ENCODE data around the gene ITIH5.

Gene ITIH5

DNA sequence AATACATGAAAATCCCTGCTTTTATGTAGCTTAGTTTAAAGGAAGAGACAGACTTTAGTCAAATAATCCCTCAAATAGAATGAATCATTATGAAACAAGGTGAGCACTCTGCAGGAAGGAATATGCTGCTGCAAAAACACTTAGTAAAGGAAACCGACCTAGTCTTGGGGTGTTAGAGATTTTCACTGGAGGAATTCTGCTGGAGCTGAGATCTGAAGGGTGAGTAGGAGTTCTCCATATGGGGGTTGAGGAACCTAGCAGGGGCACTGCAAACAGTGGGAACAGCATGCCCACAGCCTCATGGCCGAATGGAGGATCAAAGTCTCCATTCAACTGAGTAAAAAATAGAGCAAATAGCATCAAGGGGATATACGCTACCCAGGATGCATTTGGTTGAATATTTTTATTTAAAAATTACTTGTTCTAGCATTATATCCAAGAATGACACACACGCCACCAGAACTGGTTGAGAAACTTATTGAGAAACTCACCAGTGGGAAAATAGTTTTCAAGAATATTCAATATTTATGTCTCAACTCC is 39.8 kb upstream of the ITIH5 start:
- CTCF ChIA-PET = interaction anchor here (1.1 to 2.0 kb wide), 5 partner anchors 9 to 20 kb away, joined by 3 to 5 read pairs (median 3); no protein-coding TSS in a partner anchor
- POLR2A ChIA-PET = no interaction called here
- DNase-seq (ENCODE audit: extremely low spot score) = no peak
- TF ChIP-seq, protein P1, sequence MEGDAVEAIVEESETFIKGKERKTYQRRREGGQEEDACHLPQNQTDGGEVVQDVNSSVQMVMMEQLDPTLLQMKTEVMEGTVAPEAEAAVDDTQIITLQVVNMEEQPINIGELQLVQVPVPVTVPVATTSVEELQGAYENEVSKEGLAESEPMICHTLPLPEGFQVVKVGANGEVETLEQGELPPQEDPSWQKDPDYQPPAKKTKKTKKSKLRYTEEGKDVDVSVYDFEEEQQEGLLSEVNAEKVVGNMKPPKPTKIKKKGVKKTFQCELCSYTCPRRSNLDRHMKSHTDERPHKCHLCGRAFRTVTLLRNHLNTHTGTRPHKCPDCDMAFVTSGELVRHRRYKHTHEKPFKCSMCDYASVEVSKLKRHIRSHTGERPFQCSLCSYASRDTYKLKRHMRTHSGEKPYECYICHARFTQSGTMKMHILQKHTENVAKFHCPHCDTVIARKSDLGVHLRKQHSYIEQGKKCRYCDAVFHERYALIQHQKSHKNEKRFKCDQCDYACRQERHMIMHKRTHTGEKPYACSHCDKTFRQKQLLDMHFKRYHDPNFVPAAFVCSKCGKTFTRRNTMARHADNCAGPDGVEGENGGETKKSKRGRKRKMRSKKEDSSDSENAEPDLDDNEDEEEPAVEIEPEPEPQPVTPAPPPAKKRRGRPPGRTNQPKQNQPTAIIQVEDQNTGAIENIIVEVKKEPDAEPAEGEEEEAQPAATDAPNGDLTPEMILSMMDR (IDR thresholded peaks at IDR 0.05; ENCODE audit: control extremely low read depth, extremely low read depth, low read depth, missing control alignments) = no peak

DNA sequence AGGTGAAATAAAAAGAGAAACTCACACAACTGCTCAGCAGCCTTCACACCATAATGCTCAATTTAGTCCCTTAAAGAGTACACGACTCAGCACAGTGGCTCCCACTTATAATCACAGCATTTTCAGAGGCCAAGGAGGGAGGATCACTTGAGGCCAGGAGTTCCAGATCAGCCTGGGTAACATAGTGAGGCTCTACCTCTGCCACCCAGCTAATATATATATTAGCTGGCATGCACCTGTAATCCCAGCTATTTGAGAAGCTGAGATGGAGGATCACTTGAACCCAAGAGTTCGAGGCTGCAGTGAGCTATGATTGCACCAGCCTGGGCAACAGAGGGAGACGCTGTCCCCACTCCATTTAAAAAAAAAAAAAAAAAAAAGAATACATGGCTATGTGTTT is 38.6 kb upstream of the ITIH5 start:
- ChIA-PET CTCF (interaction anchor here (1.3 to 2.0 kb wide), 3 partner anchors 10 to 19 kb away, joined by 3 to 5 read pairs (median 3); no protein-coding TSS in a partner anchor), POLR2A (no interaction called here)
- TF ChIP-seq, protein P1 (IDR thresholded peaks at IDR 0.05; ENCODE audit: control extremely low read depth, extremely low read depth, low read depth, missing control alignments) = no peak
- DNase-seq (ENCODE audit: extremely low spot score) = no peak

DNA sequence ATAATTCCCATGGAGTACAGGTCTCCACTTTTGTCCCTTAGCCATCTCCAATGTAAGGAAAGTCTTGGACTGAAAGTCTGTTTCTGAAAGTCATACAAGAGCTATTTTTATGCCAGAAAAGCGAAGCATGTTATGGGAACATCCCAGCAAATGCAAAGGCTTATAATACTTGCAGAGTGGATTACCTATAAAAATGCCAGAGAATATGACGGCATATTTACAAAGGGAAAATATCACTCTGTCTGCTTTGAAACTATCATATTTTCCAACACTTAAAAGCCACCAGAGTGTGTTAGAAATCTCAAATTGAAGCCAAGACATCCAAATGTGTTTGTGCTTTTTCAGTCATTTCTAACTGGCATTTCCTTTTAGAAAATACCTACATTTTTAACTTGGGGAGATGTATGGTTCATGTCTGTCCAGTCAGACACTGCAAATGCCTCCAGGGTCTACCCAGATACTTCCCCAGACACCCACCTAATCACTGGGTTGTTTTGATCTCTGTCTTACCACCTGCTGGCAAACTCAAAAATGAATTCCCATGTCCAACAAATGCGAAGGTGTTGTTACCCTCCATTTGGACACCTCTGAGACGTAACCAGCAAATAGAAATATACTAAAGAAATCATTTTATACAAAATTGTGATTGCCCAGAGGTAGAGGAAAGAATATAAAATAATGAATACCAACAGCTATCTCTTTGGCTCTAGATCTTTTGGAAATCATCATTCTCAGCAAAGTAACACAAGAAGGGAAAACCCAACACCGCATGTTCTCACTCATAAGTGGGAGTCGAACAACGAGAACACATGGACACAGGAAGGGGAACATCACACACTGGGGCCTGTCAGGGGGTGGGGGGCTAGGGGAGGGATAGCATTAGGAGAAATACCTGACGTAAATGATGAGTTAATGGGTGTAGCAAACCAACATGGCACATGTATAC is 37.6 kb upstream of the ITIH5 start:
- CTCF ChIA-PET = no interaction called here
- TF ChIP-seq, protein P1 (IDR thresholded peaks at IDR 0.05; ENCODE audit: control extremely low read depth, extremely low read depth, low read depth, missing control alignments) = no peak
- no peak for DNase-seq (ENCODE audit: extremely low spot score)
- POLR2A ChIA-PET = no interaction called here

DNA sequence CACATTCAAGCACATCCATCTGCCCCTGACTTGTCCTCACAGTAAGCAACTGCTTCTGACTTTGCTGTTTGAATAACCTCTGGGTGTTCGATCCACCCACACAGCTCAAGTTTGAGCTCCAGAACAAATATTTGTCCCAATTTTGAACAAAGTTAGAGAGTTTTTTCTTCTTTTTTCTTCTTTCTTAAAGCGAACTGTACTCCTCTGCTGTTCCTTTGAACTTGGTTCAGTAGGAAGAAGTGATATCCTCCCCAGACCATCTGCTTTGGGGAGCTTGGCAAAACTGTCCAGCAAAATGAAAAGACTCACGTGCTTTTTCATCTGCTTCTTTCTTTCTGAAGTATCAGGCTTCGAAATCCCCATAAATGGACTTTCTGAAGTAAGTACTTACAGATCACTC is 36.4 kb upstream of the ITIH5 start, which contains the start of gene ITIH2:
TSS of gene ITIH2 (plus strand) at position 177 of the 400 bp plus-strand sequence. CDS start at position 296, 119 bp downstream.
- CTCF ChIA-PET = interaction anchor here (1.2 kb wide), 1 partner anchor 16 kb away, joined by 3 read pairs; no protein-coding TSS in a partner anchor
- DNase-seq (ENCODE audit: extremely low spot score) = no peak
- POLR2A ChIA-PET = no interaction called here
- TF ChIP-seq, protein P1 (IDR thresholded peaks at IDR 0.05; ENCODE audit: control extremely low read depth, extremely low read depth, low read depth, missing control alignments) = no peak

DNA sequence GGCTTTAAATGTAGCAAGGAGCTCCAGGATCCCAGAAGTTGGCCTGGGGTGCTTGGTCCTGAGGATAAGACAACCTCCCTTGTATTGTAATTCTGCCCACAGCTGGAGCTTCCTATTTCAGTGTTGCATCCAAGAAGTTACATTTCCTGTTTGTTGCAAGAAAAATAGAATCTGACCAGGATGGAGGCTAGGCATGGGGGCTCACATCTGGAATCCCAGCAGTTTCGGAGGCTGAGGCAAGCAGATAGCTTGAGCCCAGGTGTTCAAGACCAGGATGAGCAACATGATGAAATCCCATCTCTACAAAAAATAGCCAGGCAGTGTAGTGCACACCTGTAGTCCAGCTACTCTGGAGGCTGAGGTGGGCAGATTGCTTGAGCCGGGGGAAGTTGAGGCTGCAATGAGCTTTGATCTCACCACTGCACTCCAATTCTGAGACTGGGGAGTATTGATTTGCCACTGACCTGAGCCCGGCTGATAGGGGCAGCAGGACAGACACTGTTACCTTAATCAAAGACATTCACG is 35.6 kb upstream of the ITIH5 start:
- TF ChIP-seq, protein P1 (IDR thresholded peaks at IDR 0.05; ENCODE audit: control extremely low read depth, extremely low read depth, low read depth, missing control alignments) = no peak
- DNase-seq (ENCODE audit: extremely low spot score) = no peak
- ChIA-PET CTCF (interaction anchor here (1.2 kb wide), 1 partner anchor 16 kb away, joined by 3 read pairs; no protein-coding TSS in a partner anchor), POLR2A (no interaction called here)

DNA sequence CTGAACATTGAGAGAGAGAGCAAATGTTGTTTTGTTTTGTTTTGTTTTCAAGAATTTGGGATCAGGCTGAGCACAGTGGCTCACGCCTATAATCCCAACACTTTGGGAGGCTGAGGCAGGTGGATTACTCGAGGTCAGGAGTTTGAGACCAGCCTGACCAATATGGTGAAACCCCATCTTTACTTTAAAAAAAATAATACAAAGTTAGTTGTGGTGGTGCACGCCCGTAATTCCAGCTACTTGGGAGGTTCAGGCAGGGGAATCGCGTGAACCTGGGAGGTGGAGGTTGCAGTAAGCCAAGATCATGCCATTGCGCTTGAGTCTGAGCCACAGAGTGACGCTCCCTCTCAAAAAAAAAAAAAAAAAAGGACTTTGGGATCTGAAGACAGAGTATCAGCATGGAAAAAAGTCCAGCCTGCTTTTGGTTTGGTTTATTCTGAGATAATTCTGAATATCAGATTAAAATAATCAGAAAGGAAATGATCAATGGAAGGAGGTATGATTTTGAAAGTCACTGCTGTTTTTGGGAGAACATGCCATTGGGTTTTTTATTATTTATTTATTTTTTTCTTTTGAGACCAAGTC is 34.5 kb upstream of the ITIH5 start:
- ChIA-PET POLR2A (no interaction called here), CTCF (no interaction called here)
- DNase-seq (ENCODE audit: extremely low spot score) = no peak

More for the DNA sequence above, 34.5 kb upstream of the ITIH5 start:
- TF ChIP-seq, protein P1 (IDR thresholded peaks at IDR 0.05; ENCODE audit: control extremely low read depth, extremely low read depth, low read depth, missing control alignments) = no peak
